ENCODE results near the gene CEP89. TPM values are rescaled to one million over a fixed set of nuclear protein-coding genes. Genes with fewer than 3 reads are reported as not detected.
"Not testable (repeated sequence)": the region's sequence is repeated elsewhere in the genome, so short reads cannot be mapped to it uniquely, and the experiment has no call there.

CEP89 gene
- total RNA-seq (12.1 TPM), polyA plus RNA-seq (ENCODE audit: insufficient read depth in 1 of 8, insufficient read length in 8 of 8, low replicate concordance in 1 of 8) (10 to 100 TPM; 17.4 to 21.1 (median 18.7) TPM)
- long read RNA-seq, donor 1, partial matches to known transcripts, result 0 of 2 reads
- long read RNA-seq, donor 1, other reads (novel, unspliced or antisense), result 0 of 2 reads
- long read RNA-seq, donor 2, partial matches to known transcripts, result 0 of 1 reads
- long read RNA-seq, donor 2, other reads (novel, unspliced or antisense), result 0 of 1 reads
- long read RNA-seq, donor 3, partial matches to known transcripts, result 6 of 8 reads
- long read RNA-seq, donor 3, other reads (novel, unspliced or antisense), result 0 of 8 reads
- long read RNA-seq, donor 4, partial matches to known transcripts, result 0 of 3 reads
- long read RNA-seq, donor 4, other reads (novel, unspliced or antisense), result 0 of 3 reads
- long read RNA-seq, donor 5, full-length matches to known transcripts, result 10 of 15 reads
- long read RNA-seq, donor 5, partial matches to known transcripts, result 5 of 15 reads
- long read RNA-seq, donor 5, other reads (novel, unspliced or antisense), result 0 of 15 reads
- long read RNA-seq, donor 6, full-length matches to known transcripts, result 7 of 7 reads
- long read RNA-seq, donor 6, partial matches to known transcripts, result 0 of 7 reads
- long read RNA-seq, donor 6, other reads (novel, unspliced or antisense), result 0 of 7 reads
- long read RNA-seq, donor 7, full-length matches to known transcripts, result 3 of 3 reads
- long read RNA-seq, donor 7, partial matches to known transcripts, result 0 of 3 reads
- long read RNA-seq, donor 7, other reads (novel, unspliced or antisense), result 0 of 3 reads
- long read RNA-seq, donor 8, full-length matches to known transcripts, result 2 of 2 reads
- long read RNA-seq, donor 8, partial matches to known transcripts, result 0 of 2 reads
- long read RNA-seq, donor 8, other reads (novel, unspliced or antisense), result 0 of 2 reads
- long read RNA-seq, donor 9, partial matches to known transcripts, result 0 of 2 reads
- long read RNA-seq, donor 9, other reads (novel, unspliced or antisense), result 0 of 2 reads
- long read RNA-seq, donor 10, full-length matches to known transcripts, result 6 of 6 reads
- long read RNA-seq, donor 10, partial matches to known transcripts, result 0 of 6 reads
- long read RNA-seq, donor 10, other reads (novel, unspliced or antisense), result 0 of 6 reads
- long read RNA-seq, donor 11, partial matches to known transcripts, result 0 of 4 reads
- long read RNA-seq, donor 11, other reads (novel, unspliced or antisense), result 0 of 4 reads

- H3K36me3 ChIP-seq (ENCODE audit: control insufficient read depth, insufficient read depth, low read length), result peaks cover 11% of the 10 kb centered on the region
- DNase-seq, result peak; percentile 100
- H3K4me3 ChIP-seq (ENCODE audit: low read length), result peak within 1 kb of the TSS; percentile 88
- H3K4me1 ChIP-seq (ENCODE audit: control insufficient read depth, insufficient read depth, low read length), result peaks cover 12% of the 10 kb centered on the region
- H3K9me3 ChIP-seq (replicated peaks; ENCODE audit: control insufficient read depth, low read depth, low read length), result no peaks in the 10 kb centered on the region
- 2% methylated on average over 57 of the region's 57 CpGs for WGBS (ENCODE audit: insufficient coverage)
- H3K27me3 ChIP-seq (ENCODE audit: control insufficient read depth, insufficient read depth, low read length), result no peaks in the 10 kb centered on the region
- peak within 1 kb of the TSS; percentile 59 for H3K27ac ChIP-seq (ENCODE audit: low read length)
Measured at GRCh38 chr19:32971715-32972540, at the start of gene CEP89, which contains the start of gene FAAP24. TSS of gene CEP89 (minus strand) at chr19:32971958. CDS start at chr19:32971874, 84 bp downstream. TSS of gene FAAP24 (plus strand) at chr19:32972242. CDS start at chr19:32973197, 955 bp downstream.

DNA sequence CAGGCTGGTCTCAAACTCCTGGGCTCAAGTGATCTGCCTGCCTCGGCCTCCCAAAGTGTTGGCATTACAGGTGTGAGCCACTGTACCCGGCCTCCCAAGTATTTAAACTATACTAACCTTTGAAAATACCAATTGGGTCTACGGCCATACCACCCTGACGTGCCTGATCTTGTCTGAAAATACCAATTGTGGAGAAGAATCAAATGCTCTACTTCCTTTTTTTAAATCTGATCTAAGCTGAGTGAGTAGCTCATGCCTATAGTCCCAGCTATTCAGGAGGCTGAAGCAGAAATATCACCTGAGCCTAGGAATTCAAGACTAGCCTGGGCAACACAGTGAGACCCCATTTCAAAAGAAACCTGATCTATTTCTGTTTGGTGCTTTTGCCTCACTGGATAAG lies 39.1 kb upstream of the CEP89 start:
- not testable (repeated sequence) for H3K36me3 ChIP-seq (ENCODE audit: control insufficient read depth, insufficient read depth, low read length); DNase-seq; H3K27me3 ChIP-seq (ENCODE audit: control insufficient read depth, insufficient read depth, low read length); H3K4me3 ChIP-seq (ENCODE audit: low read length); H3K27ac ChIP-seq (ENCODE audit: low read length); H3K9me3 ChIP-seq (replicated peaks; ENCODE audit: control insufficient read depth, low read depth, low read length); H3K4me1 ChIP-seq (ENCODE audit: control insufficient read depth, insufficient read depth, low read length)
- 63% methylated on average over 2 of the region's 4 CpGs for WGBS (ENCODE audit: insufficient coverage)

- no peaks in the 10 kb centered on the region for H3K4me1 ChIP-seq (ENCODE audit: control insufficient read depth, insufficient read depth, low read length)
- WGBS (ENCODE audit: insufficient coverage), result 100% methylated on average over 1 of the region's 4 CpGs
Measured at GRCh38 chr19:33008738-33009137, 37.0 kb upstream of the CEP89 start.

GRCh38 chr19:33005440-33005839 lies 33.7 kb upstream of the CEP89 start:
- H3K36me3 ChIP-seq (ENCODE audit: control insufficient read depth, insufficient read depth, low read length), result no peaks in the 10 kb centered on the region

More at GRCh38 chr19:33008738-33009137, 37.0 kb upstream of the CEP89 start:
- Histone ChIP-seq H3K36me3 (ENCODE audit: control insufficient read depth, insufficient read depth, low read length) (no peaks in the 10 kb centered on the region), H3K9me3 (replicated peaks; ENCODE audit: control insufficient read depth, low read depth, low read length) (no peaks in the 10 kb centered on the region), H3K4me3 (ENCODE audit: low read length) (no peak overlapping the region), H3K27ac (ENCODE audit: low read length) (no peak overlapping the region), H3K27me3 (ENCODE audit: control insufficient read depth, insufficient read depth, low read length) (no peaks in the 10 kb centered on the region)
- DNase-seq, result no peak

GRCh38 chr19:33003424-33004024 lies 31.8 kb upstream of the CEP89 start:
- H3K36me3 ChIP-seq (ENCODE audit: control insufficient read depth, insufficient read depth, low read length); H3K4me3 ChIP-seq (ENCODE audit: low read length); H3K27me3 ChIP-seq (ENCODE audit: control insufficient read depth, insufficient read depth, low read length); H3K27ac ChIP-seq (ENCODE audit: low read length); H3K4me1 ChIP-seq (ENCODE audit: control insufficient read depth, insufficient read depth, low read length); DNase-seq; H3K9me3 ChIP-seq (replicated peaks; ENCODE audit: control insufficient read depth, low read depth, low read length): not testable (repeated sequence)
- WGBS (ENCODE audit: insufficient coverage), result 100% methylated on average over 1 of the region's 6 CpGs

More at GRCh38 chr19:33005440-33005839, 33.7 kb upstream of the CEP89 start:
- Histone ChIP-seq H3K27me3 (ENCODE audit: control insufficient read depth, insufficient read depth, low read length) (no peaks in the 10 kb centered on the region), H3K27ac (ENCODE audit: low read length) (no peak overlapping the region), H3K9me3 (replicated peaks; ENCODE audit: control insufficient read depth, low read depth, low read length) (no peaks in the 10 kb centered on the region), H3K4me3 (ENCODE audit: low read length) (no peak overlapping the region), H3K4me1 (ENCODE audit: control insufficient read depth, insufficient read depth, low read length) (no peaks in the 10 kb centered on the region)
- no peak for DNase-seq
- WGBS (ENCODE audit: insufficient coverage), result 56% methylated on average over 3 of the region's 5 CpGs

GRCh38 chr19:33002126-33002865 lies 30.5 kb upstream of the CEP89 start:
- not testable (repeated sequence) for H3K9me3 ChIP-seq (replicated peaks; ENCODE audit: control insufficient read depth, low read depth, low read length); H3K27ac ChIP-seq (ENCODE audit: low read length); H3K4me3 ChIP-seq (ENCODE audit: low read length); H3K27me3 ChIP-seq (ENCODE audit: control insufficient read depth, insufficient read depth, low read length); DNase-seq; H3K36me3 ChIP-seq (ENCODE audit: control insufficient read depth, insufficient read depth, low read length); H3K4me1 ChIP-seq (ENCODE audit: control insufficient read depth, insufficient read depth, low read length)
- 75% methylated on average over 10 of the region's 15 CpGs for whole genome bisulfite sequencing (ENCODE audit: insufficient coverage)

GRCh38 chr19:33000910-33001309 lies 29.2 kb upstream of the CEP89 start:
- WGBS (ENCODE audit: insufficient coverage), result no CpG with 5 or more reads among the region's 4 CpGs

DNA sequence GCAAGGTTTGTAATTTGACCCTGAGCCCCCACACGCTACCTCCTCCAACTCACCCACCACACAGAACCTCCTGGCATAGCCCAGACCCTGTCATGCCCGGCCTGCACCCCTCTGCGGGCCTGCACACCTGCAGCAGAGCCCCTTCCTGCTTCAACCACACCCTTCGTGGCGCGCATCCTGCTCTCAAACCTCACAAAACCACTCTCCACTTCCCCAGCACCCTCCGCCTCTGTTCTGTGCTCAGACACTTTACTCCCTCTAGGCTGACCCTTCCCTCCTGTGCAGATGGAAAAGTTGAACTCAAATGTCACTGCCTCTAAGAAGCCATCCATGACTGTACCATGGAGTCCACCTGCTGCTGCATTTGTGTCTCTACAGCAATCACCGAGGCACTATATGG lies 28.8 kb upstream of the CEP89 start:
- H3K27me3 ChIP-seq (ENCODE audit: control insufficient read depth, insufficient read depth, low read length), result no peaks in the 10 kb centered on the region
- H3K4me3 ChIP-seq (ENCODE audit: low read length), result no peak overlapping the region
- no peaks in the 10 kb centered on the region for H3K9me3 ChIP-seq (replicated peaks; ENCODE audit: control insufficient read depth, low read depth, low read length)
- no peak overlapping the region for H3K27ac ChIP-seq (ENCODE audit: low read length)
- H3K4me1 ChIP-seq (ENCODE audit: control insufficient read depth, insufficient read depth, low read length), result no peaks in the 10 kb centered on the region
- no peak for DNase-seq
- 76% methylated on average over 7 of the region's 8 CpGs for WGBS (ENCODE audit: insufficient coverage)
- H3K36me3 ChIP-seq (ENCODE audit: control insufficient read depth, insufficient read depth, low read length), result no peaks in the 10 kb centered on the region

More at GRCh38 chr19:33000910-33001309, 29.2 kb upstream of the CEP89 start:
- no peaks in the 10 kb centered on the region for H3K27me3 ChIP-seq (ENCODE audit: control insufficient read depth, insufficient read depth, low read length)
- no peaks in the 10 kb centered on the region for H3K9me3 ChIP-seq (replicated peaks; ENCODE audit: control insufficient read depth, low read depth, low read length)
- DNase-seq, result no peak
- no peak overlapping the region for H3K27ac ChIP-seq (ENCODE audit: low read length)
- H3K4me3 ChIP-seq (ENCODE audit: low read length), result no peak overlapping the region
- H3K36me3 ChIP-seq (ENCODE audit: control insufficient read depth, insufficient read depth, low read length), result no peaks in the 10 kb centered on the region
- H3K4me1 ChIP-seq (ENCODE audit: control insufficient read depth, insufficient read depth, low read length), result no peaks in the 10 kb centered on the region

Data from muscle of leg (tissue), 16 donors.